Stimulated activated CD8-positive, alpha-beta memory T cell treated with anti-CD3 and anti-CD28 coated beads, Interleukin-15, amount 100 ng/mL, for 24 hours (primary cell): ENCODE results near the gene PRLR.

Experiments used
- DNase-seq: peaks from one replicate; pipeline ENCODE4 v3.0.0-alpha.2; 2020; ENCODE audit warnings: low read depth

The PRLR gene

DNA sequence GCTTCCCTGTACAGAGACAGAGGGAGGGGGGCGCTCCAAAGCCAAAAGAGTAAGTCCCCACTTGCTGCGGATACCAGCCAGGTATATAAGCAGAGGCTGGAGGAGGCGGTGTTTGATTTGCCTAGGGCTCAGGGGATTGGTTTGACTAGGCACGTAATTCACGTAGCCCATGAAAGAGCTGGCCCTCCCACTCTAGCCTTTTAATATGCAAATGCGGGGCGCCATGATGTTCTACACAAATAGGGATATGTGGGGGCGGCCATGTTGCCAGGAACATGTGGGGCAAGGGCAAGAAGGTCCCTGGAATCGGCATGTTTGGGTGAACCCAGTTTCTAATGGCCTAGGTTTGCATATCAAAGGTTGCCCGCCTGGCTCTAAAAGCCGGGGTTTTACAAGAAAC, 3.3 kb upstream of the PRLR start:
- DNase-seq = no peak

DNA sequence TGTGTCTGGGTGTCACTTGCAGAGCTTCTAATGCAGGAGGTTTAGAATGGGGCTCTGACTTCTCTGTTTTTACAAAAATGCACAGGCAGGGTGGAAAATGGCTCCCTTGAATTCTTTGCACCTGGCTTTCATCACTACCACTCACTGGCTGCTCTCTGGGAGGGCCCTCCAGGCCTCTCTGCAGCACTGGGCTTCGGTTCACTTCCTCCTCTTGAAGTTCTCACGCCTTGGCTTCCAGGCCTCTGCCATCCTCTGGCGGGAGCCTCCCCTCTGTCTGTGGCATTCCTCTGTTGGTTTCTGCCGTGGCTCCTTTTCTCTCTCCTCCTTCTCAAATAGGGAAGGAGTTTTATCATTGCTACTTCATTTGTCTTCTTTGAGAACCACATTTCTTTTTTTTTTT, 2.8 kb upstream of the PRLR start:
- DNase-seq = no peak

DNA sequence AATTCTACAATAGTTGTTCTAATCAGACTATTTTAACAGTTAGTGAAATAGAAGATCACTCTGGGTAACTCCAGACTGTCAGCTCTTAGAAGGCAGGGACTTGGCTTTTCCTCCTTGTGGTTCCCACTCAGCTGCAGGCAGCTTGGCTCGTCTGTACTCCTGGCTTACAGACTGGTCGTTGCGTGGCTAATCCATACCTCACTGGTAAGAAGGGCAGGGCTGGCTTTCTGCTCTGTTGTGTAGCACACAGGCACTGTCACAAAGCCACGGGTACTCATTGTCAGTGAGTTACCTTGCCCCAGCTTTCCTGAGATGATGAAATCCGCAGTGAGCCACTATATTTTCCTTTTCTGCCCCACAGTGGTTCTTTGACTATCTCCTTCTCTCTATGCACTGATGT, 1.8 kb upstream of the PRLR start:
- no peak for DNase-seq

DNA sequence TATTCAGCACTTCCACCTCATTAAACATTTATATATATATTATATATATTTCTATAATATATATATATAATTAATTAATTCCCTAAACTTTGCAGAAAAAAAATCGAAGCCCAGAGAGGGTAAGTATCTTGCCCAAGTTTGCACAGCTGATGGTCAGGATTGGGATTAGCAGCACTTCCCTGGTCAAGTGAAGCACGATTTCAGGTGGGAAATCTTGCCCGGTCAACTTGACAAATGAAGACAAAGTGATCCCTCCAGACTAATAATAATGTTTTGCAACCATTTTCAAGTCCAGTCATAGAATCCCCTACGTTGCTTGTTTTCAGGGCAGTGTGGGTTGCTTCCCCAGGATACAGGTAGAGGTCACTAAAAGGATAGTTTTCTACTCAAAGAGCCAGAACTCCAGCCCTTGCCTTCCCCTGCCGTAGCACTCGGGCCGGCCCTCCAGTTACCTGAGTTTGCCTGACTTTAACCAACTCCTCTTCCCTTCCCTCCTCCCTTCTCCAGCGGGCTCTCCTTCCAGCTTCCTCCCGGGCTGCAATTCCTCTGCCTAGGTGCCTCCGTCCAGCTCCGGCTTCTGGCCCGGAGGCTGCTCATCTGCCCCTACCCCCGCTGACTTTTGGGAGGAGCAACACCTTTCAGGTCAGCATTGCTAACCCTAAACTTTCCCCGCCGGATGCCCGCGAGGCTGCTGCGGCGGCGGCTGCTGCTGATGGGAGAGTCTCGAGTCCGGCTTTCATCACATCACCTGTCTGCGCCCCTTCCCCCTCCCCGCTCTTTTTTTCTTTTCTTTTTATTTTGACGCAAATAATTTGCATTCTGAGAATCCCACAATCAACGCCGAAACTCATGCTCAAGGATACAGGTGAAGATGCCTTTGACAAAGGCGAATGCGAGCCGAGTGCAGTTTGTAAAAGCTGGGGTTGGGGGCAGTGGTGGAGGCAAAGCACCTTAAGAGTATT, 930 bp downstream of the PRLR start:
- DNase-seq = no peak

DNA sequence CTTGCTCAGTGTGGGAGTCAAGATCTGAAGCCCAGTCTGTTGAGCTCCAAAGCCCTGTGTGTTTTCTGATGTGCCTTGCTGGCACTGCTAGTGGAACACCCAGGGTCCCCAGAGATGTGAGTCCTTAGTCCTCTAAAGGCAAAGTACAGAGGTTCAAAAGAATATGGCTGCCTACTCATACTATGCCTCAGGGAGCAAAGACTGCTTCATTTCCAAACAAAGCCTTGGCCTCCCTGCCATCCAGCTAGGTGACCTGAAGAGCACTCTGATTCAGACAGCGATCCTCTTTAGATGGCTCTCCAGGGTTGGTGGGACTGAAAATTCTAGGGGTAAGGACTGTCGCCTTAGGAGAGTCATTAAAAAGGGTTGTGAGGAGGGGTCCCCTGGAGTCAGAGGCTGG, 2.0 kb downstream of the PRLR start:
- DNase-seq = no peak

DNA sequence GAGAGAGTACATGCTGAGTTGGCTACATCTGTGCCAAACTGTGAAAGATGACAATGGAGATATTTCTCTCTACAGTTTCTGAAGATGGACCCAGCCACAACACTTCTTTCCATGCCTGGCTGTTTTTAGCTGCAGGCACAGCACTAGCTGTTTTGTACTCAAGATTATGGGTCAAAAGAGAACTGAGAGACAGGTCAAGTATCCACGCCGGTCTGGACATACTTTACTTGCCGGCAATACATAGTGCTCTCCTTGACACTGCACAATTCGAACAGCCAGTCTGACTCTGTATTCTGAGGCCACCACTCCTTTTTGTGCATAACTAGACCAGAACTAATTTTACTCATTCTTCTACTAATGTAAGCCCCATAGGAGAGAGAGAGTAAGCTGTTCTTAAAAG, 2.6 kb downstream of the PRLR start:
- DNase-seq = no peak

DNA sequence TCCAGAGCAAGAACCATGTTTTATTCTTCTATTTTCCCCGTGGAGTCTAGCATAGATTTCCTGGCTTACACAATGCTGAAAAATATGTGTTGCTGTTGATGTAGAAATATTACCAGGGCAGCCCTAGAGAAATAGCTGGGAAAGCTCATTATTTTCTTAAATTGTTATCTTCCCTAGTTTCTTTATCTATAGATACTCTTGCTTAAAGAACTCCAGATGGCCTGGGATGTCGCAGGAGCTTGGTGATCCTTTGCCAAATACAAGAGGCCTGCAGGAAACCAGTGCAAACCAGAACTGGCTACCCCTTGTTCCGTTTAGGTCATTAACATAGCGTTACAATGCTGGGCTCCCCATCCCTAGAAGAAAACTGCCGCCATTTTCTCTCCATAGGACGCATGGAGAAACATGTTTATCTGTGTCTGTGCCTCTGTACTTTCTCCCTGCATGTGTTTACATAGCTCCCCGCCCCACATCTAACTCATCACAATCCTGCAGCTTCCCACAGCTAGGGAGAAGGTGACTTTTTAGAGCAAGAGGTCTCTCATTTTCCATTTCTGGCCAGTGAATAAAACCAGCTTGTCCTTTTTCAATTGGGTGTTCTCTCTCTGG, 6.4 kb downstream of the PRLR start:
- DNase-seq = no peak

DNA sequence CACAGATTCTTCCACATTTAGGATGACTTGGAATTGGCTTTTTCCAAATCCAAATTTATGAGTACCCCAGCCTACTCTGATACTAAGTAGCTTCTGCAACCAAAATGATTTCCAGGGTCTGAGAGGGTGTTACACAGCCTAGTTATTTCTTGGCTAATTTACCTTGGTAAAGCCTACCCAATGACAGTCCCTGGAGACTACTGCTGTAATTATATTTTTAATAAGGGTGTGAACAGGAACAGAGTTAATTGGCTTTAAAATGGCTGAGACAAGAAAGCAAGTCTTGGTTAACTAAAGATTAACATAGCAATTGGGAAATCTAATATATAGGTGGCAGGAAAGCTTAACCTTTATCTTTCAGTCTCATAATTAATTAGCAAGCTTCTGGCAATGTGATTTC, 9.3 kb downstream of the PRLR start:
- DNase-seq = no peak

DNA sequence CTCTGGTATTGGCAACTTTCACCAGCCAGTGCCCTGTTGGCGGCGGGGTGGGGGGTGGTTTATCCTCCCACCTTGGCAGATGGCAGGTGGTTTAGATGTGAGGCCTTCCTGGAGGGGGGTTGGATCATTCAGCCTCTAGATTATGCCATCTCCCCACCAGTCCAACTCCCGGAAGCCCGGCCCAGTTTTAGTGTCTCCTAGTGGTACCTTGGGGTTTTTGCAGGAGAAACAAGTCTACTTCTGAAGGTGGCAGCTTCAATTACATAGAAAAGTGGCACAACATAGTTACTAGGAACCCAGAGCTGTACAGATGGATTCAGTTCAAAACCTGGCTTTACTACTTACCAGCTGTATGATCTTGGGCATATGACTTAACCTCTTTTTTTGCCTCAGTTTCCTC, 11.3 kb downstream of the PRLR start:
- DNase-seq = no peak

DNA sequence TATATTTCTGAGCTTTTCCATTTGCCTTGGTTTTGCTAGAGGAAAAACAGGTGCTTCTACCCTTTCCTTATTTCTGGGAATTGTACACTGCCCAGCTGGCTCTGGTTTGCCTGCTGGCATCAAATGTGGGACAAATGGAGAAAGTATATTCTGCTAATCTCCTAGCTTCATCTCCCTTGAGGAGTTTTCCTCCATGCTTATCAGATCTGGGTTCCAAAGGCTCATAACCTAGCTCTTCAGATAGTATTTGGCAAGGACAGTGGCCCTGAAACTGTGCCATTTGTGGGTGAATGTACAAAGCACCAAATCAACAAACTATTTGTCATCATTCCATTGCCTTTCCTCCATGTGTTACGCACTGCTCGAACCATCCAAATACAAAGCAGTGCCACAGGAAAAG, 16.2 kb downstream of the PRLR start:
- DNase-seq = no peak

DNA sequence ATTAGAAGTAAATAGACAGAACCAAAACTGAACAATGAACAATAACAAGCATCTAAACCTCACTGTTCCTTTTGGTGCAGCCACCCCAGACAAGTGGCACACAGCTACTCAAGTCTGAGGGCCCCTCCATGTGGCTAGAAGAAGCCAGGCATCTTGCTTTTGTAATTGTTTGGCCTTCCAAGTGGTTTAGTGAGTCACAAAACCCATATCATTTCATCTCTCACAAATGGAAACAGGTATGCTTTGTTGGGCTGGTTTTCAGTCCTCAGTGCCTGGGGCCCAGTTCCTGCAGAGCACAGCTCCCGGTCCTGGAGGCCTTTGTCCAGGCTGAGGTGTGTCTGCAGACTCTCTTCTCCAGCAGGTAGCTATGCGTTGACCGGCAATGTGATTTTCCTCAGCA, 16.7 kb downstream of the PRLR start:
- DNase-seq = no peak

DNA sequence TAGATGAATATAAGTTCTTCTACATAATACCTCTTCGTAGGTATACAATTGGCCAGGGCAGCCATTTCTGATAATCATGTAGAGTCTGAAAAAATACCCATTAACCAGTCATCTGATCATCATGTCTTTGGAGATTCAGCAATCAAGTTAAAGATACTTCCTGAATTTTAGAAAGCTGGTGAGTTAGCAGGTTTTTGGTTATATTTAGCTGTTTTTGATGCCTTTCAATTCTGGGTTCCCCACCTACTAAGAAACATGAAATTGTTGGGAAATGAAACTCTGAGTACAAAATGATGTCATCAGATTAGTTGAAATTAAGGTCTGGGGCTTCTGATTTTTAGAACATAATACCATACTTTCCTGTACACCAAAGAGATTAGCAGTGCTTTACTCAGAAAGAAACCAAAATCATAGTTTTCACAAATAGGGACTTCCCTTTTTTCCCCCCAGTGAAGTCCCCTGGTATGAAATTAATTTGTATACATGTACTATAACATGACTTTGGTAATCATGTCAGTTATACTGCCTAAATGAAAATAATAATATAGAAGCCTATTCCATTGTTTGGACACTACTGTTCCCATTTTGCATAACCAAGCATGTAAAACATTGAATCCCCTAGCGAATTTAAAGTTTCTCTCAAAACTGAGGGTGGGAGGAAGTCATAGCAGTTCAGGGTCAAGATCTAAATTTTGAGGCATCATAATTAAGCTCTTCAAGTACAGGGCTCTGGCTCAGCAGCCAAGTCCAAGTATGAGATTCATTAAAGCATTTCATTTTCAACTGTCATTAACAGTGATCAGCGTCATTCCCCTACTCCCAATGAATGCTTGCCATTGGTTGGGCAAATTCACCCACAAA, 17.9 kb downstream of the PRLR start:
- no peak for DNase-seq

DNA sequence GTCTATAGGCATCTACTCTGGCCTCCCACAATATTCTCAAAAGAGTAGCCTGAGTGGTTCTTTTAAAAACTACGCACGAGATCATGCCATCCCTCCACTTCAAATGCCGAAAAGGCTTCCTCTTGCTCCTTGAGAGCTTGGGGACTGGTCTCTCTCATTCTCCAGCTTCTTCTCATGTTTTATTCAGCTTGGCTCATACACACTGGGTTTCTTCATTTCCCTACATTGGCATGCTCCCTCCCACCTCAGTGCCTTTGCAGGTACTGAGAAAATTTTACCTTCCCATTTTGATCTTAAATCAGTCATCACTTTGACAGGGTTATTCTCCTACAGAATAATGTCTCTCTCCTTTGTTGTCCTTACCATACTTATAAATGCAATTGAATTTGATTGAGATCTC, 20.4 kb downstream of the PRLR start:
- DNase-seq = no peak

DNA sequence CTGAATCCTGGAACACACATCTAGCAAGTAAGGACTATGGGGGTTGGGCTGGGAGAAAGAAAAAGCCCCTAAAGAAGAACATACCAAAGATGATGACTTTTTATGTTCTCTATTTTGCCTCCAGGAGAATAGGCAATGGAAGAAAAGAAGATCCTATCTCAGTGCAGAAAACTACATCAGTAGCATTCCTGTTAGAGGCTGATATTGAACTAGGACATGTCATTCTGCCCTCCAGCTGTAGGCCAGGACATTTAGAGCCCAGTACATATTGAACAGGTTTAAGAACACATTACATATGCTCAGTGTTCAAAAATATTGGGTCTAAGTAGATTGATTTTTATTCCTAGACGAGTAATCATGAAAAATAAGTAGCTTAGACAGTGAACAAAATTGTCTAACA, 24.7 kb downstream of the PRLR start:
- no peak for DNase-seq

DNA sequence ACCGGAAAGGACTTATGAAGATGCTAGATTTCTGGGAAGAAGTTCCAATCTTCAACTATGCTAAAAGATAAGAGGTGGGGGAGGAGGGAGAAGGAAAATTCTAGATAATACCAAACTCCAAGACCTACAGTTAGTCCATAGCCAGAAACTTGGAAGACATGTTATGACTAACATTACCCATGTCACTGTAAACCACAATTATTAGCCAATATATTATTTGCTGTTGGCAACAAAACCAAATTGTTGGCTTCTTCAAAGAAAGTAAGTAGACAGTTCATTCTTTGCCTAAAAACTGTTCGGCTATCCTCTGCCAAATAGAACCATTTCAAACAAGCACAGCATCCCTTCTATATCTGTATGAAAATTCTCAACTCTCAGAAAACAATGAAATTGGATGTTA, 25.1 kb downstream of the PRLR start:
- no peak for DNase-seq

DNA sequence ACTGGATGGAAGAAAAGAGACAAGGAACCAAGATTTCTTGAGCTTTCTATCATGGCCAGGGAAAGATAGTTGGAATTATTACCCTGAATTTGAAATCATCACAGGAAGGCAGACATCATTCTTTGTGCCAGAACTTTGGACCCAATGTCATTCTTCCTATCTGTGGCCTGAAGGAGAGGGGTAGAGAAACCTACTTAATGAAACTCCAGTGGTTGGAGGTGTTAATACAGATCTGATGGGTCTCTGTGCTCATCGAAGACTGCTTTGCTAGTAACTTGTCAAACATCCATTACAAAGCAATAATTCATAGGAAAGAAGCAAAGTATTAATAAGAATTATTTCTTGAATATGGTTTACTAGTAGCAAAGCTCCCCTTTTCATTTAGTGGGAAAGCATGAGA, 26.9 kb downstream of the PRLR start:
- DNase-seq = no peak

DNA sequence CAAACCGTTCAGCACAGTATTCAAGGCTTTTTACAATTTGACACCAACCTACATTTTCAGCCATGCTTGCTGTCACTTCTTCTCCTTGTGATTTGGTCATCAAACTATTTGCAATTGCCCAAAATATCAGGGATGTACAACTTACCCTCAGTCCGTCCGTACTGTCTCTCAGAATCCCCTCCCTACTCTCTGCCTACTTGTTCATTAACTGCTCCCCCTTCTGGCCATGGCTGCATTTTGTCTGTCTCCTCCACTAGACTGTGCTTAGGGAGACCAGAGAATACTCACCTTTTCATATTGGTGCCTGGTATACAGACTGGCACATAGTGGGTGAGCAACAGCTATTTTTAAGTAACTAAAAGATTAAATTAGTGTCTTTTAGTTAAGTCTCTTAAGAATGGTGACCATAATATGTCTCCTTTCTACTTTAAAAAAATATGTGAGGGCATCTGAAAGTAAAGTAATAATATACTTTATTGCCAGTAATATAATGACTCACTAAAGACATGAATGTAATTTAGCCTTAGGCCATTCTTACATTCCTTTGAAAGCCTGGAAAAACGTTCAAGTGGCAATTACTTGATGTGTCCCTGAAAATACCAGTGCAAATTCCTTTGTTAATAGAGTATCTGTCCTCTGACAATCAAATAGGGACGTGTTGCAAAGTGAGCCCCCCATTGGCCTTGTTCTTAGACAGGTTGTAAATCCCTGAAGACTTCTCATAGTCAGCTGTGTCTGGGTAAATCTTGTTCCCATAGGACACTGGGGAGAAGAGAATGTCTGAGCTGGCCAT, 27.8 kb downstream of the PRLR start:
- no peak for DNase-seq

DNA sequence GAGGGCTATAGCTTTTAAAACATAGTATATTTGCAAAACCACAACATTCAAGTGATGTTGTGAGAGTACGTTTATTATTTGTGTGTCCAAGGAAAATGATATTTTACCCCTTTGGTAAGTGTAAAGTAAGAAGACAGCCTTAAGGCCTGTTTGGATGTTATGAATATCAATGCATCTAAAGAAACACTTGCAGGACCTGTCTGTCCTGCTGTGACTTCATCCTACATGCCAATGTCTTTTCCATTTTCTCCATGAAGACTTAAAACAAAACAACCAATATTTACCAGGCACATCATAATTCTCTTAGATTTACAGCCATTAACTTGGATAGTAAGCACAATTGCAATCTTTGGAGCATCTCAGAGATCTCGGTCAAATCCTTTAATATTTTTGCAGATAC, 29.0 kb downstream of the PRLR start:
- DNase-seq = no peak

DNA sequence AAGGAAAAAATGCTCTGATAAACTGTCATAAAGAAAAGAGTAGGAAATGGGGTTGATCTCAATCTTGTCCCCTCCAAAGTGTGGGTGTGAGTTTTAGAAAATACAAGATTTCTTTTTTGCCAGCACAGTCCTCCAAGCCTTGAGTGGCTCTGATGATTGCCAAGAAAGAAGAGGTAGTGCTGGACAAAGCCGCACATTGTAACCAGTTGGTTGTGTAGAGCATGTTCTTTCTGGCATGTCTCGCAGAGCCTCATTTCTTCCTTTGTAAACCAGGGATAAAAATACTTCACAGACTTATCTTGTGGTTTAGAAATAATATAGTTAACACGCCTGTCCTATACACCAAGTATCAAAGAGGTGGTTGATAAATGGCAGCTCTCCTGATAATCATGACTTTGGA, 30.4 kb downstream of the PRLR start:
- DNase-seq = no peak

DNA sequence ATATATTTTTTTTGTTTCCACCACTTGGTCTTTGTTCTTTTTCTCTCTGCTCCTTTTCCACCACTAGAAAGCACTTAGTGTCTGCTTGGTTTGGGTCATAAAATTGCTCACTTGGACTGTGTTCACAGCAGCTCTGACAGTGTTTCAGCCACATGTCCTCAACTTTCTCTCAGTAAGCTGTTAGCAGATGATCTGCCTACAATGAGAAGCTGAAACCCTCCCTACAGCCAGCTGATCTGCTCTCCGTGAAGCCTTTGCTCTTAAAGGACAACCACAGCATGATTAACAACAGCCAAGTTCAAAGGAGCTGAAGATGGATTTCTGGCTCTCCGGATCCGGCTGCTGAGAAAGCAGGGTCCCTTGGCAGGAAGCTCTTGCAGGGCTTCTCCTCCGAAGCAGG, 31.6 kb downstream of the PRLR start:
- DNase-seq = no peak

DNA sequence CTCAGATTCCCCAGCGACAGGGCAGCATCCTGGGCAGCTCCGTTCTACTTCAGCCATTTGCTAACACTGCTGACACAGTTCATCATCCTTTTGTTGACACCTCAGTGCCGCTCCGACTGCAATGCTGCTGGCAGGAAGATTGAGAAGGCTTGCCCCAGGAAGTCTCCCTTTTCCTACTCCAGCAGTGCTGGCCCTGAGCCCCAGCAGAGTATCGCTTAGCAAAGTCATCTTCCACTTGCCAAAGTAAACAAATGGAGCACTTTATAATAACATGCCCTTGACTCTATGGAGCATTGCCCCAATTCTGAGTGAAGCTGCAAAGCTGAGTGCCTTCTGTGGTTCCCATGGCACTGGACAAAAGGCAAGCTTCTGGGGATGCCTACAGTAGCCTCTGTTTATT, 32.2 kb downstream of the PRLR start:
- DNase-seq = no peak

DNA sequence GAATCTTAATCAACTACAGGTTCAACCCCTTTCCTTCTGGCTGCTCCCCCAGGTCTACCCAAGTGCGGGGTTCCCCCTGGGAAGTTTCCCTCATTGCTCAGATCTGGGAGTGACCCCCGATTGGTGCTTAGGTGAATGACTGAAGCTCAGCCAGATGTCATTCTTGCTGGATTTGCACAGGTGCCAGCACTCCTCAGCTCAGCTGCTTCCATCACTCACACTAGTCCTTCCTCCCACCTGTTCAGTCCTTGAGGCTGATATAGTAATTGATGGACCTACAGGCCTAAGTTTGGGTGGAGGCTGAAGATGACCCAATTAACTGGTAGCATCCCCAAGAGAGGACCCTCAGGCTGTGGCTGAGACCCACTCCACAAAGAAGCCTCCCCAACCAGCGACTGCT, 32.9 kb downstream of the PRLR start:
- DNase-seq = no peak
